GM12878 (cell line): ENCODE results near the gene SIK3. TPM values are rescaled to one million over a fixed set of nuclear protein-coding genes. Genes with fewer than 3 reads are reported as not detected.

Experiments used
- ATAC-seq: fragments of 200-7000 bp; cut with Tn5 transposase; 3 replicates; pipeline ENCODE4 v1.9.1; 2020; ENCODE audit warnings: mild to moderate bottlenecking, moderate library complexity
- BruUV-seq: library from RNA; stranded (reverse); fragments of 400-500 nt; replicated peaks from 2 replicates; lab custom pipeline; 2021; lab: Mats Ljungman, UMichigan
- CTCF ChIA-PET: fragments of 300-600 bp; sonication (Branson Sonifier 250); formaldehyde crosslinking; extraction: SDS; loops from one replicate; lab custom pipeline; 2021; ENCODE audit warnings: inconsistent platforms; lab: Yijun Ruan, JAX
- POLR2A ChIA-PET: fragments of 350-600 bp; formaldehyde crosslinking; extraction: SDS; loops from one replicate; lab custom pipeline; 2021; ENCODE audit warnings: inconsistent platforms; lab: Charles Lee
- RAD21 ChIA-PET: fragments of 300-600 bp; sonication (Branson Sonifier 250); formaldehyde crosslinking; loops from one replicate; lab custom pipeline; 2023; ENCODE audit warnings: antibody characterized with exemption; ENCODE audit not compliant: unreplicated experiment; lab: Charles Lee
- SMC1A ChIA-PET: fragments of 300-600 bp; sonication (Branson Sonifier 250); formaldehyde crosslinking; loops from one replicate; lab custom pipeline; 2023; ENCODE audit not compliant: unreplicated experiment, uncharacterized antibody; lab: Charles Lee
- DNase-seq: peaks from one replicate; pipeline ENCODE4 v3.0.0-alpha.2; 2011; ENCODE audit warnings: low read depth, low spot score
- FAIRE-seq: peaks from 3 replicates; lab custom pipeline; 2011; peaks lifted over from hg19 to GRCh38; lab: Jason Lieb, UNC
- H2AFZ ChIP-seq: 2 replicates; pipeline ENCODE4 v1.6.0; 2011; ENCODE audit warnings: low read depth, low read length, control low read depth; ENCODE audit not compliant: control insufficient read depth
- H3K27ac ChIP-seq: 2 replicates; pipeline ENCODE4 v1.5.1; 2011; ENCODE audit warnings: control low read depth; ENCODE audit not compliant: control insufficient read depth, insufficient read depth
- H3K27me3 ChIP-seq, 2 experiments: replicated peaks in 1 of 2; 2 replicates each; pipeline versions ENCODE4 v1.6.0 to v1.6.1; 2011; ENCODE audit warnings: low read length in 1 of 2; ENCODE audit not compliant: control insufficient read depth in 2 of 2, insufficient read depth in 2 of 2
- H3K36me3 ChIP-seq, 2 experiments: 2 replicates each; pipeline ENCODE4 v1.5.1; 2011; ENCODE audit warnings: low read length in 1 of 2; ENCODE audit not compliant: control insufficient read depth in 2 of 2, insufficient read depth in 2 of 2
- H3K4me1 ChIP-seq: 2 replicates; pipeline ENCODE4 v1.6.1; 2011; ENCODE audit warnings: mild to moderate bottlenecking, low read length, moderate library complexity, mixed read lengths; ENCODE audit not compliant: control insufficient read depth, insufficient read depth
- H3K4me2 ChIP-seq: 2 replicates; pipeline ENCODE4 v1.6.0; 2011; ENCODE audit warnings: control low read depth; ENCODE audit not compliant: control insufficient read depth, insufficient read depth
- H3K4me3 ChIP-seq: fragments of 200-600 bp; sonication (generic); 2 replicates; pipeline ENCODE4 v1.5.1; 2016
- H3K79me2 ChIP-seq: 2 replicates; pipeline ENCODE4 v1.6.0; 2011; ENCODE audit warnings: low read length; ENCODE audit not compliant: control insufficient read depth, insufficient read depth
- H3K9ac ChIP-seq: 2 replicates; pipeline ENCODE4 v1.8.0; 2011; ENCODE audit warnings: low read length, control low read depth, mixed read lengths; ENCODE audit not compliant: control insufficient read depth, insufficient read depth
- H3K9me3 ChIP-seq: replicated peaks from 3 replicates; pipeline ENCODE4 v1.5.1; 2011; ENCODE audit warnings: mild to moderate bottlenecking, low read length; ENCODE audit not compliant: control insufficient read depth, insufficient read depth
- H4K20me1 ChIP-seq: 2 replicates; pipeline ENCODE4 v1.6.0; 2011; ENCODE audit not compliant: control insufficient read depth, insufficient read depth
- EED ChIP-seq: sonication (generic); IDR thresholded peaks from 2 replicates; pipeline ENCODE4 v1.6.1; 2016; ENCODE audit warnings: antibody characterized with exemption, low read depth
- ESRRA ChIP-seq: IDR thresholded peaks from 2 replicates; pipeline ENCODE4 v1.6.1; 2012; ENCODE audit warnings: mild to moderate bottlenecking, low read length, improper control_type of control experiment
- GABPA ChIP-seq: IDR thresholded peaks from 2 replicates; pipeline ENCODE4 v1.6.1; 2014; ENCODE audit warnings: antibody characterized with exemption, low read depth, mild to moderate bottlenecking, inconsistent platforms
- IRF5 ChIP-seq: fragments of 450-650 bp; IDR thresholded peaks from 2 replicates; pipeline ENCODE4 v1.6.1; 2017; ENCODE audit warnings: borderline replicate concordance
- MYC ChIP-seq: IDR thresholded peaks from 2 replicates; pipeline ENCODE4 v1.6.1; 2011; ENCODE audit warnings: mild to moderate bottlenecking, low read length, moderate library complexity, inconsistent platforms; ENCODE audit not compliant: insufficient read depth, insufficient replicate concordance, insufficient read length, severe bottlenecking
- SMAD1 ChIP-seq: fragments of 450-650 bp; IDR thresholded peaks from 2 replicates; pipeline ENCODE4 v1.6.1; 2018; ENCODE audit warnings: mild to moderate bottlenecking, low read depth; ENCODE audit not compliant: partially characterized antibody
- SREBF2 ChIP-seq: IDR thresholded peaks from 2 replicates; pipeline ENCODE4 v1.6.1; 2012; ENCODE audit warnings: mild to moderate bottlenecking, low read length
- STAT1 ChIP-seq: fragments of 450-650 bp; conservative IDR thresholded peaks from 2 replicates; pipeline ENCODE4 v1.6.1; 2014; ENCODE audit warnings: antibody characterized with exemption, mild to moderate bottlenecking
- ZBTB33 ChIP-seq: fragments of 450-650 bp; IDR thresholded peaks from 2 replicates; pipeline ENCODE4 v1.6.1; 2017; ENCODE audit warnings: mild to moderate bottlenecking
- ZBTB40 ChIP-seq: fragments of 450-650 bp; IDR thresholded peaks from 2 replicates; pipeline ENCODE4 v1.6.1; 2016; ENCODE audit warnings: mild to moderate bottlenecking, moderate library complexity, borderline replicate concordance
- ZNF687 ChIP-seq: fragments of 450-650 bp; IDR thresholded peaks from 2 replicates; pipeline ENCODE4 v1.6.1; 2017; ENCODE audit warnings: mild to moderate bottlenecking, moderate library complexity
- WGBS: methylation state at CpG from one replicate; pipeline ENCODE4 v1.1.6; 2016; ENCODE audit warnings: low lambda C conversion rate; ENCODE audit not compliant: insufficient replicate concordance, insufficient coverage; ENCODE audit errors: missing lambda C conversion rate; 5-methylcytosine and 5-hydroxymethylcytosine counted together
- in situ Hi-C: fragments of 300-500 bp; cut with MboI; formaldehyde crosslinking; loops from 9 replicates; pipeline ENCODE4 v1.14.3; 2018; ENCODE audit warnings: mixed read lengths
- intact Hi-C: fragments of 100-400 bp; cut with micrococcal nuclease; formaldehyde crosslinking; loops from one replicate; pipeline ENCODE4 v1.14.2; 2022; ENCODE audit not compliant: unreplicated experiment
- polyA plus RNA-seq, 11 experiments: library from polyadenylated mRNA; depleted of rRNA in 4 of 11; unstranded in 6 of 11; stranded (reverse) in 5 of 11; fragments of >200 nt; fragmentation: Nextera tagmentation in 4 of 11; fragmentation: Illumina TruSeq in 1 of 11; extraction: Ambion mirVana in 4 of 11; extraction: Trizol in 1 of 11; gene quantifications; 1 replicate in 1 of 11; 2 replicates in 10 of 11; pipeline versions ENCODE4 v1.2.1 to v1.2.3, GENCODE V29; 2011 to 2016; ENCODE audit warnings: inconsistent platforms in 2 of 11, missing spikeins in 2 of 11, low read depth in 1 of 11
- total RNA-seq, 4 experiments: library from RNA; depleted of rRNA in 3 of 4; stranded (reverse); fragments of >200 nt in 3 of 4; fragmentation: Illumina TruSeq in 1 of 4; extraction: Trizol in 1 of 4; gene quantifications; 2 replicates each; pipeline versions ENCODE4 v1.2.1 to v1.2.3, GENCODE V29; 2013 to 2021

Gene SIK3
- total and polyA plus RNA-seq, 10 of the 15 experiments (the other 5 are each of a cell fraction or from before 2014, with no cell fraction given): 2.5 to 31.9 (median 11.1) TPM

GRCh38 chr11:117146521-117146920 lies 48.3 kb upstream of the SIK3 start:
- WGBS: 55% methylated on average over 7 of the region's 10 CpGs
- FAIRE-seq (no peak), ATAC-seq (no peak), DNase-seq (no peak)
- H3K9ac ChIP-seq: no peak overlapping the region
- ChIA-PET POLR2A (interaction anchor here (0.6 to 3.6 kb wide), 5 partner anchors 27 to 134 kb away, joined by 3 to 42 read pairs (median 4); partner anchors contain the start of gene SIDT2), CTCF (interaction anchor here (1.0 to 6.6 kb wide), 5 partner anchors 24 to 475 kb away, joined by 3 to 93 read pairs (median 4); partner anchors contain the start of gene SIDT2), SMC1A (interaction anchor here (1.2 to 6.2 kb wide), 4 partner anchors 12 to 32 kb away, joined by 4 to 67 read pairs (median 30); partner anchors contain the start of gene SIDT2), RAD21 (interaction anchor here (1.1 to 4.6 kb wide), 3 partner anchors 13 to 88 kb away, joined by 3 to 65 read pairs (median 5); partner anchors contain the start of gene SIDT2)
- H2AFZ ChIP-seq: no peak overlapping the region
- peak overlapping the region; percentile 64; the same call in 1 of the 2 replicates for H3K4me2 ChIP-seq
- H3K9me3 ChIP-seq: no peaks in the 10 kb centered on the region
- H3K4me1 ChIP-seq: peaks cover 7% of the 10 kb centered on the region
- H3K27ac ChIP-seq: no peak overlapping the region
- H3K4me3 ChIP-seq: peak overlapping the region; percentile 21; the same call in 1 of the 2 replicates
- H3K36me3 ChIP-seq: peaks cover 1 to 3% of the 10 kb centered on the region in 2 experiments; a peak in 3 of 4 replicates
- H3K79me2 ChIP-seq: peaks cover 63% of the 10 kb centered on the region
- no peaks in the 10 kb centered on the region for H3K27me3 ChIP-seq
- BruUV-seq: no TSS peak
- H4K20me1 ChIP-seq: peaks cover 6% of the 10 kb centered on the region; the same call in 1 of the 2 replicates
- in situ Hi-C loops (no loop called here), intact Hi-C loops (no loop called here)
- TF ChIP-seq MYC: no peak
- TF ChIP-seq SMAD1: no peak
- TF ChIP-seq GABPA: no peak
- TF ChIP-seq EED: no peak
- TF ChIP-seq SREBF2: no peak
- no peak for TF ChIP-seq ESRRA
- TF ChIP-seq ZNF687: no peak
- no peak for TF ChIP-seq ZBTB40
- no peak for TF ChIP-seq IRF5
- no peak for TF ChIP-seq ZBTB33
- TF ChIP-seq STAT1: no peak
